ENCODE results near the gene EML5. TPM values are rescaled to one million over a fixed set of nuclear protein-coding genes. Genes with fewer than 3 reads are reported as not detected.

Gene EML5
- total RNA-seq, 2 experiments from 2014 or later = 2.8 to 3.1 TPM

GRCh38 chr14:88750945-88751344 lies 41.8 kb downstream of the EML5 start:
- no peak overlapping the region for H3K27ac ChIP-seq (ENCODE audit: low read depth in 1 of 2, low read length in 2 of 2)
- DNase-seq = no peak
- H3K9me3 Mint-ChIP-seq = no peaks in the 10 kb centered on the region
- no peaks in the 10 kb centered on the region for H3K9me3 ChIP-seq (ENCODE audit: control insufficient read depth in 1 of 2, insufficient read depth in 1 of 2, low read length in 2 of 2)
- H3K36me3 ChIP-seq (ENCODE audit: insufficient read depth, low read length) = no peaks in the 10 kb centered on the region
- H3K4me3 ChIP-seq (ENCODE audit: low read length) = no peak overlapping the region
- H3K4me1 Mint-ChIP-seq (ENCODE audit: low read depth) = no peaks in the 10 kb centered on the region
- H3K27me3 ChIP-seq (ENCODE audit: control insufficient read depth in 1 of 2, insufficient read depth in 2 of 2, low read length in 2 of 2) = no peaks in the 10 kb centered on the region
- intact Hi-C loops (cut with DNase I, micrococcal nuclease) = no loop called here
- no peaks in the 10 kb centered on the region for H3K27me3 Mint-ChIP-seq
- H3K36me3 Mint-ChIP-seq (ENCODE audit: low read depth) = peaks cover 3% of the 10 kb centered on the region
- no peak for ATAC-seq (ENCODE audit: poor library complexity)
- ChIA-PET CTCF (no interaction called here), POLR2A (no interaction called here)
- no peak overlapping the region for H3K4me3 Mint-ChIP-seq
- no peak for TF ChIP-seq CTCF (IDR thresholded peaks at IDR 0.05)
- H3K27ac Mint-ChIP-seq = no peak overlapping the region
- H3K4me1 ChIP-seq (ENCODE audit: insufficient read depth, low read length) = no peaks in the 10 kb centered on the region

DNA sequence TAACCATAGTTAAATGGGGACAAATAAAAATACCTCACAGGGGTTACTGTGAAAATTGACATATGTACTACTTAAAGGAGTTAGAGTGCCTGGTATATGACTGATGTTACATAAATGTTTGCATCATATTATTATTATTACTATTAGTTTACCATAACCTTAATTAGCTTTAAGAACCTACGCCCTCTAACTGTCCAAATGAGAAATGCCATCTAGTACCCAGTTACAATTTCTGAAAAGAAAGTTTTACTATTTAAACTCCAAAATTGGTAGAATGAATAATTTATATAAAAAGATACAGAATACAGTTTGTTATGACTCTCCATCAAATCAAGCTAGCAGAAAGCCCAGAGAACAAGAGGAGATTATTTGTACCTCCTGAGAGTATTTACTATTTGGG lies 42.3 kb downstream of the EML5 start:
- H3K4me1 ChIP-seq (ENCODE audit: insufficient read depth, low read length) = no peaks in the 10 kb centered on the region
- intact Hi-C loops (cut with DNase I, micrococcal nuclease) = no loop called here
- DNase-seq (no peak), ATAC-seq (ENCODE audit: poor library complexity) (no peak)
- H3K9me3 Mint-ChIP-seq = no peaks in the 10 kb centered on the region
- no peak overlapping the region for H3K27ac Mint-ChIP-seq
- no peaks in the 10 kb centered on the region for H3K9me3 ChIP-seq (ENCODE audit: control insufficient read depth in 1 of 2, insufficient read depth in 1 of 2, low read length in 2 of 2)
- no peaks in the 10 kb centered on the region for H3K27me3 Mint-ChIP-seq
- CTCF ChIA-PET = no interaction called here
- H3K4me3 Mint-ChIP-seq = no peak overlapping the region
- POLR2A ChIA-PET = no interaction called here
- no peaks in the 10 kb centered on the region for H3K36me3 ChIP-seq (ENCODE audit: insufficient read depth, low read length)
- no peak overlapping the region for H3K27ac ChIP-seq (ENCODE audit: low read depth in 1 of 2, low read length in 2 of 2)
- peaks cover 3% of the 10 kb centered on the region for H3K36me3 Mint-ChIP-seq (ENCODE audit: low read depth)
- no peak for TF ChIP-seq CTCF (IDR thresholded peaks at IDR 0.05)
- no peaks in the 10 kb centered on the region for H3K4me1 Mint-ChIP-seq (ENCODE audit: low read depth)
- no peaks in the 10 kb centered on the region for H3K27me3 ChIP-seq (ENCODE audit: control insufficient read depth in 1 of 2, insufficient read depth in 2 of 2, low read length in 2 of 2)
- no peak overlapping the region for H3K4me3 ChIP-seq (ENCODE audit: low read length)

- H3K36me3 ChIP-seq (ENCODE audit: insufficient read depth, low read length) = no peaks in the 10 kb centered on the region
- DNase-seq (no peak), ATAC-seq (ENCODE audit: poor library complexity) (no peak)
- Mint-ChIP-seq H3K36me3 (ENCODE audit: low read depth) (peaks cover 3% of the 10 kb centered on the region), H3K4me3 (no peak overlapping the region), H3K27me3 (no peaks in the 10 kb centered on the region), H3K27ac (no peak overlapping the region), H3K4me1 (ENCODE audit: low read depth) (no peaks in the 10 kb centered on the region), H3K9me3 (no peaks in the 10 kb centered on the region)
- intact Hi-C loops (cut with DNase I, micrococcal nuclease) = no loop called here
- POLR2A ChIA-PET = no interaction called here
- H3K4me3 ChIP-seq (ENCODE audit: low read length) = no peak overlapping the region
- CTCF ChIA-PET = no interaction called here
- no peaks in the 10 kb centered on the region for H3K9me3 ChIP-seq (ENCODE audit: control insufficient read depth in 1 of 2, insufficient read depth in 1 of 2, low read length in 2 of 2)
- no peaks in the 10 kb centered on the region for H3K4me1 ChIP-seq (ENCODE audit: insufficient read depth, low read length)
- no peaks in the 10 kb centered on the region for H3K27me3 ChIP-seq (ENCODE audit: control insufficient read depth in 1 of 2, insufficient read depth in 2 of 2, low read length in 2 of 2)
- no peak overlapping the region for H3K27ac ChIP-seq (ENCODE audit: low read depth in 1 of 2, low read length in 2 of 2)
- no peak for TF ChIP-seq CTCF (IDR thresholded peaks at IDR 0.05)
Measured at GRCh38 chr14:88749139-88749538, 43.6 kb downstream of the EML5 start.
